Stimulated activated CD8-positive, alpha-beta memory T cell treated with anti-CD3 and anti-CD28 coated beads, Interleukin-7, amount 100 ng/mL, for 24 hours (primary cell): ENCODE measurements around the gene SYTL3.

Experiments
- DNase-seq: peaks from one replicate; pipeline ENCODE4 v3.0.0-alpha.2; 2020; ENCODE audit warnings: low read depth

SYTL3 gene

DNA sequence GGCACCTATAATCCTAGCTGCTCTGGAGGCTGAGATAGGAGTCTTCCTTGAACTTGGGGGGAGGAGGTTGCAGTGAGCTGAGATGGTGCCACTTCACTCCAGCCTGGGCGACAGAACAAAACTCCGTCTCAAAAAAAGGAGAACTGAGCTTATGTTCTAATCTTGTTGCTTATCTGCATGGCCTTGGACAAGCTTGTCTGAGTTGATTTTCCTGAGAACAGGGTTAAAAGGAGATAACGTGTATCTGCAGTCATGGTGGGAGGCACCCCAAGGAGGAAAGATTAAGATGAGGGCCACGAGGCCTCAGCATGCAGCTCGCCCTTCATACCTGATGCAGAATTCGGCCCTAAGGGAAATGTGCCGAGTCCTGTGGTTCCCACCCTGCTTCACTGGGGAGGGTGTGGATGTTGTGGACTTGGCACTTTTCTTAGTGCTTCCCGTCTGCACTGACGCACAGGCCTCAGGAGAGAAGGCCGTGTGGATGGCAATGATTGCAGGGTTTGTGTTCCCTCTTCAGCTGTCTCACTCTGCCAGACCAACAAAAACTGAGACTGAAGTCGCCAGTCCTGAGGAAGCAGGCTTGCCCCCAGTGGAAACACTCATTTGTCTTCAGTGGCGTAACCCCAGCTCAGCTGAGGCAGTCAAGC is 113.1 kb downstream of the SYTL3 start:
- DNase-seq: no peak

GRCh38 chr6:158763434-158764182 is 113.8 kb downstream of the SYTL3 start:
- DNase-seq: no peak

- no peak for DNase-seq
These were observed 114.5 kb downstream of the SYTL3 start for GRCh38 chr6:158764183-158764849.

DNA sequence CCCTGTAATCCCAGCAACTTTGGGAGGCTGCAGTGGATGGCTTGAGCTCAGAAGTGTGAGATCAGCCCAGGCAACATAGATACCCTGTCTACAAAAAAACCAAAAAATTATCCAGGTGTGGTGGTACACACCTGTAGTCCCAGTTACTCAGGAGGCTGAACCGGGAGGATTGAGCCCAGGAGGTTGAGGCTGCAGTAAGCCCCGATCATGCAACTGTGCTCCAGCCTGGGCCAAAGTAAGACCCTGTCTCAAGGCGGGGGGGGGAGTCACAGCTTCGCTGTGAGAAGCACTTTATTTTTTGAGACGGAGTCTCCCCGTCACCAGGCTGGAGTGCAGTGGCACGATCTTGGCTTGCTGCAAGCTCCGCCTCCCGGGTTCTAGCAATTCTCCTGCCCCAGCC is 115.1 kb downstream of the SYTL3 start:
- no peak for DNase-seq

DNA sequence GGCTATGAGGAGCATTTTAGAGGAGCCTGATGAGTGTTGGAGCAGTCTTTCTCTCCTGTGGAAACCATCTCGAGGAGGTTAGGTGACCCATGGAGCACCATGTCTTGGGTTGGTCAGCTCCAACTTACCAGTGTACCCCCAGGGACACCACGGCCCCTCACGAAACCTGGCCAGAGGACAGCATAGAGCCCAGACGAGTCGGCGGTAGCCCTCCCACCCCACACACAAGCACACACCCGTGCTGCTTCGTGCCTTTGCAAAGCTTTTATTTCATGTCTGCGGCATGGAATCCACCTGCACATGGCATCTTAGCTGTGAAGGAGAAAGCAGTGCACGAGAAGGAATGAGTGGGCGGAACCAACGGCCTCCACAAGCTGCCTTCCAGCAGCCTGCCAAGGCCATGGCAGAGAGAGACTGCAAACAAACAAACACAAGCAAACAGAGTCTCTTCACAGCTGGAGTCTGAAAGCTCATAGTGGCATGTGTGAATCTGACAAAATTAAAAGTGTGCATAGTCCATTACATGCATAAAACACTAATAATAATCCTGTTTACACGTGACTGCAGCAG is 115.7 kb downstream of the SYTL3 start:
- no peak for DNase-seq

DNA sequence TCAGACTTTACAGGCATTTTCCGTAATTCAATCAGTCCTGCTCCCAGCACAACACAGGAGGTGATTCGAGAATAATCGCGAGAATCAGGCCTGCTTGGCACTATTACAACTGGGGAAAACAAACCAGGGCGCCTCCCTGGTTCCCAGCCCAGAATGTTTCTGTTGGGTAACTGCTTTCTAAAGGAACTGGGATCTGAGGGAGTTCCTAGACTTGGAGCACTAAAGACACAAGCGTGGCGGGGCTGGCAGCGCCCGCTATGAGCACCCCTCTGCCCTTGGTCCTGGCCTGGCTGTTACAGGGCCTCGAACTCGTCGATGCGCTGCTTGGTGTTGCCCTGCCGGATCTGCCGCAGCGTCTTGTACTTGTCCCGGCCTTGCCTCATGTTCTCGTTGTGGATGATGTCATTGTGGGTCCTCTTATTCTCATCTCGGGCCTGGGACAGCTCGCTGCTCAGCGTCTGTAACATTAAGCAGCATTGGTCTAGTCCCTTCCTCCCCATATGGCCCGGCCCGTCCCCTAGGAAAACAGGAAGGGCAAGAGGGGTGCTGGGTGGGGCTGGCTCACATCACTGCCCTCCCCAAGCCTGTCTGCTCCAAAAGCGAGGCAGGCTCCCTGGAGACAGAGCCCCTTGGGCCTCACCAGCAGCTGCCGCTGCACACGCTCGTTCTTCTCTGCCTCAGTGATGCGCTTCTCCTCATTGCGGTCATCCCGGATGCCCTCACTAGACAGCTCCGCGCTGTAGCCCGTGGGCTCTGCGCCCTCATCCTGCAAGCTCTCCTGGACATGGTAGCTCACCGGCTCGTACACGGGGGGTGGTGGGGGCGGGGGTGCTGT is 117.0 kb downstream of the SYTL3 start:
- no peak for DNase-seq

GRCh38 chr6:158767709-158768108 is 117.9 kb downstream of the SYTL3 start:
- DNase-seq: no peak

- DNase-seq: no peak
These were observed 118.6 kb downstream of the SYTL3 start for GRCh38 chr6:158768436-158768835.

DNA sequence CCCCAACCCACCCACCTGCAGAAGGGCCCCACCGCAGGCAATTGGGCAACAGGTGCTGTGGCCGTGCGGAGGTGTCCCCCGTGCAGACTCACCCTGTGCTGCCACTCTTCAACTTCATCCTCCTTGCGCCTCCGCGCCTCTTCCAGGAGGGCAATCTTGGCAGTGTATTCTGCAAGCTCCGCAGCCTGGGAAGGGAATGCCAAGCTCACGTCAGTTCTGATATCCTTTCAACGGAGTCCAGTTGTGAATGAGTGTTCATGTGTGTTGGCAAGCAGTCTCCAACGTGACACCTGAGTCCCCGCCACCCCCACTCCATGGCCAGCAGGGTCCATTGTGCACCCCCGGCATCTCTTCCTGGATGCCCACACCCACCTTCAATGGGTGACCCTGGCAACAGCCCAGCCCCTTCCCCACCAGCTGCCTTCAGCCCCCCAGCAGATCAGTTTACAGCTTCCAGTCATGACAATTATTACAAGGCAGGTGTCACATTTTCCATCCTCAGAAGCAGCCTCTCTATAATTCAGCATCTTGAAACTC is 119.4 kb downstream of the SYTL3 start:
- no peak for DNase-seq

DNA sequence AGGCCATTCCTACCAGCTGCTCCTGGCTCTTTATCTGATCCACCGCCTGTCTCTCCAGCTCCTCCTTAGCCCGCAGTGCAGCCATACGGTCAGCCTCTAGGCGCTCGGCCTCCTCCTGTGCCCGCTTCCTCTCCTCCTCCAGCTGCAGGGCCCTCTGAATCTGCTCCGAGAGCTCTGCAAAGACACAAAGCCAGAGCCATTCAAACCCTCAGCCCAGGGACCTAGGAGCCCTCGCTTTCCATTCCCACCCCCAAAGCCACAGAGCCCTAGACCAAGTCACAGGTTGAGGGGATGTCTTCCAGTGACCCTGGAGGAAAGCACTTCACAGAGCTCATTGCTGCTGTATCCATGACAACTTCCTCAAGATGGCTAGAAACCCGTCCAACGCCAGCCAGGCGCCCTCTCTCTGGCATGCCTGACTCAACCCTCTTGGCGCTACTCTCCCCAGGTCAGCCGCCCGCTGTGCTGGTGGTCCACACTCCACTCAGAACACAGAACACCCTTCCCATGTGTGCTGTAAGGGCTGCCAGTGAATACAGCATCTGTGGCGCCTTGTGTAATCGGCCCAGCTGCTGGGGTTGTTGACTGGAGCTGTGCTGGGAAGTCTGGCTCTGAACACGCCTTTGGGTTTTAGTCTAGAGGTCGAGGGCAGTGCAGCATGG is 120.0 kb downstream of the SYTL3 start:
- DNase-seq: no peak

DNA sequence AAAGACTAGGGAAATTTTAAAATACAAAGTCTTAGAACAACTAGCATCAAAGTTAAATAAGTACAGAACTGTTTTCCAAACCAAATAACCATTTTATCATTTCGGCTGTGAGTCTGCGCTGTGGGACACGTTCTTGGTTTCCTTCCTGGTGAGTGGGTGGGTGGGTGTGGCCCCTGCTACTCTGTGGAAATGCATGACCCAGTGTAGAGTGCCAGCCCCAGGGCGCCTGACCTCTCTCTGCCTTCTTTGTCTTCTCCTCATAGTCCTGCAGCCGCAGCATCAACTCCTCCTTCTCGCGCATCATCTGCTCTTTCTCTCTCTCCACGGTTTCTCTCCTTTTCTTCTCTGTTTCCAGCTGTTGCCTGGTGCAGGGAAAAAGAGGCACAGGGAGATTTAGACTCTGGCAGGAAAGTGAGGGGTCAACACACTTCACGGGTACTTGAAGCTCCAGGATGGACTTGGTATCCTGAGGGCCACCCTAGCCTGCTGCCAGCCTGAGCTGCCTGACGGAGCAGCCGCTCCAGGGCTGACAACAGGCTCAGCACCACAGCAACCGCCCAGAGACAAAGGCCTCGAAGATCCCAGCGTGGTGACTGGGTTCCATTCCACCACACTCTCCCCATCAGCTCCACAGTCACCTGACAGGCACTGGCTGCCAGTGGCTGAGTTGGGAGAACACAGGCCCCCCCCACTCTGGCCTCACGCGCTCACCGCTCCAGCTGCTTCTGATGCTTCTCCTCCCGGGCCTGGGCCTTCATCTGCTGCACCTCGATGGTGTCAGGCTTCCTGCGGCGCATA is 120.9 kb downstream of the SYTL3 start:
- DNase-seq: no peak

DNA sequence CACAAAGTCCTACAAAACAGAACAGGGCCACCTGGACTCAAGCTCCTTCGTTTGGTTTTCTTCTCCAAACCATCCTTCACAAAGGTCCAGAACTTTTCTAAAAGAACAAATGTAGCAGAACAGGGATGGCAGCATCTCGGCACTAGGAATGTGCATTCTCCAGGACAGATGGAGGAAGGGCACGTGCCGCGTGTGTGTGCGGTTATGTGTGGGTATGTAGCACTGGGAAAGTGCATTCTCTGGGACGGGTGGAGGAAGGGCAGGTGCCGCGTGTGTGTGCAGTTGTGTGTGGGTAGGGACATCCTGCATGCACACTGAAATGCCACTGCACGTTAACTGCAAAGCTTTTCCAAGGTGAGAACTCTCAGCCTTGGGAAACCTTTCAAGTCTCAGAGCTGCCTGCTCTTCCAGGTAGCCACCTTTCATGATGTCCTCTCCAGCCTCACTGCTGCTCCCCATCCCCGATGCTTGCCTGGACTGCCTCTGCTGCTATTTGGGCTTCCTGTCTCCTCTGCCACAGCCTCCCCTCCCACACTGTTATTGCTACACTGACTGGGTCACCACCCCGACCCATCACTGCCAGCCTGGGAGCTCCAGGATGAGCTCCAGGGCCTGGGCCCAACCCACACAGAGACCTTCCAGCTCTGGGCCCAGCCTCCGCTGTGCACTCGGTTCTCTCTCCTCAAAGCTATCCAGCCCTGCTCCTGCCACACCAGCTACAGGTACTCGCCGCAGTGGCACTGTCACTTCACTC is 121.7 kb downstream of the SYTL3 start:
- DNase-seq: no peak

DNA sequence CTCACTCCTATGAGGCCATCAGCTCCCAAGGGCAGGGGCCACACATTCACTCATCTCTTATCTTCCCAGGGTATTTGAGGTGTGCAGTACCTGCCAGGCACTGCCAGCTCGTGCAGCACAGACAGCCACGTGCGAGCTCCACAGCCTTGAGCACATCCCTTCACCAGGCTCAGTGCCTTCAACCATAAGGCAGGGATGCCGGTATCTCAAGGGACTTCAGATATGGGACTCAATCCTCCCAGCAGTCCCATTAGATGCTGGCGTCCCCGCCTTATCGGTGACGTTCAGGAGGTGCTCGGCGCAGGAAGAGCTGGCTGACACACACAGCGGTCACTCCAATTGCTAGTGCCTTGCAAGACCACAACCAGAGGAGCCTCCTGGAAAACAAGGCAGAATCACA is 122.3 kb downstream of the SYTL3 start:
- DNase-seq: no peak

GRCh38 chr6:158772851-158773371 is 123.1 kb downstream of the SYTL3 start:
- DNase-seq: no peak

GRCh38 chr6:158773581-158774449 is 124.0 kb downstream of the SYTL3 start:
- DNase-seq: no peak

- no peak for DNase-seq
These were observed 125.0 kb downstream of the SYTL3 start for GRCh38 chr6:158774717-158775449.

DNA sequence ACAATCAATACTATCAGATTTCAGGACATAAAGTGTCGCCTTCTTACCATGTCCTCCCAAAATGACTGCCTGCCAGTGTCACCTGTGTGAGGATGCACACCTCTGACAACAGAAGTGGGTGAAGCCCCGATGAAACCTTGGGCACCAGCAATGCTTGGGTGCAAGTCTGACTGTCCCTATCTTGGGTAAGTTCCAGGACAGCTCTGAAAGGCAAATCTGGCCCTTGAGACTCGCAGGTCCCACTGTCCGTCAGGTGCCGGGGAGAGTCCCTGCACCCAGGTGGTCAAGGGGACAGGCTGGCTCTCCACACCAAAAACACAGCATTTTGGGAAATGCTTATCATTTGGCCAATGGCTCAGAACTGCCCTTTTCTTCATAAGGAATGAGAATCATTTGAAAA is 126.0 kb downstream of the SYTL3 start:
- no peak for DNase-seq

GRCh38 chr6:158776737-158777136 is 126.9 kb downstream of the SYTL3 start:
- DNase-seq: no peak
